Skeletal muscle satellite cell (primary cell): ENCODE results near the gene ZBTB8B.
A peak's percentile ranks its signal among the peaks of the same experiment; 100 is the strongest.

Experiments used
- H3K27me3 ChIP-seq: 2 replicates; pipeline ENCODE4 v1.7.0; 2013; ENCODE audit warnings: low read length; ENCODE audit not compliant: control insufficient read depth, insufficient read depth
- H3K36me3 ChIP-seq: 2 replicates; pipeline ENCODE4 v1.7.0; 2013; ENCODE audit warnings: mild to moderate bottlenecking, control low read depth, low read length; ENCODE audit not compliant: insufficient read depth
- H3K4me1 ChIP-seq: 2 replicates; pipeline ENCODE4 v1.7.0; 2013; ENCODE audit warnings: low read length; ENCODE audit not compliant: control insufficient read depth, insufficient read depth
- H3K4me2 ChIP-seq: 2 replicates; pipeline ENCODE4 v1.7.0; 2013; ENCODE audit warnings: mild to moderate bottlenecking, low read length
- H3K4me3 ChIP-seq: 2 replicates; pipeline ENCODE4 v1.7.0; 2013; ENCODE audit warnings: low read length
- H3K9ac ChIP-seq: 2 replicates; pipeline ENCODE4 v1.7.0; 2013; ENCODE audit warnings: mild to moderate bottlenecking, low read depth, low read length, moderate library complexity
- H3K9me3 ChIP-seq: replicated peaks from 2 replicates; pipeline ENCODE4 v1.7.0; 2013; ENCODE audit warnings: mild to moderate bottlenecking, control low read depth, low read length

ZBTB8B gene

GRCh38 chr1:32494196-32494595 lies 29.3 kb downstream of the ZBTB8B start:
- no peaks in the 10 kb centered on the region for H3K36me3 ChIP-seq
- no peaks in the 10 kb centered on the region for H3K4me1 ChIP-seq
- H3K27me3 ChIP-seq, result no peaks in the 10 kb centered on the region
- H3K9me3 ChIP-seq, result no peaks in the 10 kb centered on the region
- H3K4me2 ChIP-seq, result no peak overlapping the region
- H3K4me3 ChIP-seq, result no peak overlapping the region
- H3K9ac ChIP-seq, result no peak overlapping the region

GRCh38 chr1:32494711-32495337 lies 30.0 kb downstream of the ZBTB8B start:
- Histone ChIP-seq H3K9ac (no peak overlapping the region), H3K36me3 (no peaks in the 10 kb centered on the region), H3K4me3 (no peak overlapping the region), H3K4me1 (no peaks in the 10 kb centered on the region), H3K4me2 (no peak overlapping the region), H3K9me3 (no peaks in the 10 kb centered on the region), H3K27me3 (no peaks in the 10 kb centered on the region)

- Histone ChIP-seq H3K4me3 (peak overlapping the region; percentile 36), H3K27me3 (no peaks in the 10 kb centered on the region)
Measured at GRCh38 chr1:32496127-32496526, 31.3 kb downstream of the ZBTB8B start.

GRCh38 chr1:32498751-32499150 lies 33.9 kb downstream of the ZBTB8B start:
- Histone ChIP-seq H3K4me3 (no peak overlapping the region), H3K9ac (no peak overlapping the region), H3K4me1 (peaks cover 7% of the 10 kb centered on the region), H3K36me3 (no peaks in the 10 kb centered on the region), H3K9me3 (no peaks in the 10 kb centered on the region), H3K4me2 (no peak overlapping the region), H3K27me3 (no peaks in the 10 kb centered on the region)

More at GRCh38 chr1:32496127-32496526, 31.3 kb downstream of the ZBTB8B start:
- H3K4me1 ChIP-seq, result peaks cover 4% of the 10 kb centered on the region
- H3K9ac ChIP-seq, result peak overlapping the region; percentile 31
- no peaks in the 10 kb centered on the region for H3K36me3 ChIP-seq
- peak overlapping the region; percentile 71 for H3K4me2 ChIP-seq
- H3K9me3 ChIP-seq, result no peaks in the 10 kb centered on the region

GRCh38 chr1:32500387-32501209 lies 35.7 kb downstream of the ZBTB8B start:
- Histone ChIP-seq H3K36me3 (no peaks in the 10 kb centered on the region), H3K4me1 (peaks cover 7% of the 10 kb centered on the region), H3K9ac (peak overlapping the region; percentile 85), H3K9me3 (no peaks in the 10 kb centered on the region), H3K4me2 (peak overlapping the region; percentile 91), H3K27me3 (no peaks in the 10 kb centered on the region), H3K4me3 (peak overlapping the region; percentile 76)

- no peak overlapping the region for H3K9ac ChIP-seq
- H3K4me2 ChIP-seq, result no peak overlapping the region
- peaks cover 7% of the 10 kb centered on the region for H3K4me1 ChIP-seq
- no peaks in the 10 kb centered on the region for H3K9me3 ChIP-seq
- H3K27me3 ChIP-seq, result no peaks in the 10 kb centered on the region
- no peaks in the 10 kb centered on the region for H3K36me3 ChIP-seq
- no peak overlapping the region for H3K4me3 ChIP-seq
Measured at GRCh38 chr1:32501865-32502264, 37.0 kb downstream of the ZBTB8B start.

GRCh38 chr1:32503153-32503552 lies 38.3 kb downstream of the ZBTB8B start:
- H3K4me2 ChIP-seq, result no peak overlapping the region
- peaks cover 7% of the 10 kb centered on the region for H3K4me1 ChIP-seq

GRCh38 chr1:32507021-32507420 lies 42.1 kb downstream of the ZBTB8B start:
- H3K9ac ChIP-seq, result no peak overlapping the region
- H3K27me3 ChIP-seq, result no peaks in the 10 kb centered on the region
- H3K4me2 ChIP-seq, result no peak overlapping the region
- no peaks in the 10 kb centered on the region for H3K36me3 ChIP-seq
- H3K9me3 ChIP-seq, result no peaks in the 10 kb centered on the region
- no peaks in the 10 kb centered on the region for H3K4me1 ChIP-seq
- no peak overlapping the region for H3K4me3 ChIP-seq

More at GRCh38 chr1:32503153-32503552, 38.3 kb downstream of the ZBTB8B start:
- Histone ChIP-seq H3K4me3 (no peak overlapping the region), H3K9ac (no peak overlapping the region), H3K27me3 (no peaks in the 10 kb centered on the region), H3K36me3 (no peaks in the 10 kb centered on the region), H3K9me3 (no peaks in the 10 kb centered on the region)

GRCh38 chr1:32508761-32509160 lies 43.9 kb downstream of the ZBTB8B start:
- Histone ChIP-seq H3K9ac (no peak overlapping the region), H3K4me2 (no peak overlapping the region), H3K9me3 (no peaks in the 10 kb centered on the region), H3K4me3 (no peak overlapping the region), H3K36me3 (no peaks in the 10 kb centered on the region), H3K4me1 (no peaks in the 10 kb centered on the region), H3K27me3 (no peaks in the 10 kb centered on the region)

- Histone ChIP-seq H3K9ac (no peak overlapping the region), H3K9me3 (no peaks in the 10 kb centered on the region), H3K4me2 (no peak overlapping the region), H3K36me3 (no peaks in the 10 kb centered on the region), H3K4me3 (no peak overlapping the region), H3K27me3 (no peaks in the 10 kb centered on the region), H3K4me1 (no peaks in the 10 kb centered on the region)
Measured at GRCh38 chr1:32509939-32510338, 45.1 kb downstream of the ZBTB8B start.
